GM21528 (cell line): ENCODE data around the gene DDX60.
A peak's percentile ranks its signal among the peaks of the same experiment; 100 is the strongest.

ENCODE experiments used
- ATAC-seq: cut with Tn5 transposase; IDR thresholded peaks from one replicate; pipeline ENCODE4 v1.9.1; 2021; ENCODE audit warnings: mild to moderate bottlenecking, moderate library complexity; ENCODE audit not compliant: unreplicated experiment, low FRiP score

DDX60 gene

DNA sequence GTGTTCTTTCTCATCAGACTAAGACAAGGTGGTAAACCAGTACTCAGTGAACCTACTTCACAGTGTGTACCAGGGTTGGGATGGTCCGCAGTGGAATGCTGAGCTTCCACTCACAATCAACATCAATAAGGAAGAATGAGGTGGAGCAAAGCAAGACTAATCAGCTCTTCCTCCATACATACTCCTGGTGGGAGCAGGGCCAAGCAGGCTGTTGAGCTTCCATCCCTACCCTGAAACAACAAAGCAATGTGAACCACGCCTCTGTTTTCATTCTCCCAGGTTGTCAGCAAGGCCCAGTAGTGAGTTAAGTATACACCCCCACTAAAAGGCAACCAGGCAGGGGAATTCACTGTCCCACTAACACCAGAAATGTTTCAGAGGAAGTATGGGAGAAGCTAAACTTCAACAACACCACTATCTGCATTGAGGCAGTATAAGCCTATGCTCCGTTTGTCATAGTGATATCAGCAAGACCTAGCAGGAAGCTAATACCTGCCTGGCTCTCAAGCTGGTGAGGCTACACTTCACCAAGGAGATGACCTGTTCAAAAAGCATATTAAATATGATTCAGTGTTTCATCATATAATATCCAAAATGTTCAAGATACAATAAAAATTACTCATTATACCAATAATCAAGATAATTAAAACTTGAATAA is 109.5 kb downstream of the DDX60 start:
- no peak for ATAC-seq

DNA sequence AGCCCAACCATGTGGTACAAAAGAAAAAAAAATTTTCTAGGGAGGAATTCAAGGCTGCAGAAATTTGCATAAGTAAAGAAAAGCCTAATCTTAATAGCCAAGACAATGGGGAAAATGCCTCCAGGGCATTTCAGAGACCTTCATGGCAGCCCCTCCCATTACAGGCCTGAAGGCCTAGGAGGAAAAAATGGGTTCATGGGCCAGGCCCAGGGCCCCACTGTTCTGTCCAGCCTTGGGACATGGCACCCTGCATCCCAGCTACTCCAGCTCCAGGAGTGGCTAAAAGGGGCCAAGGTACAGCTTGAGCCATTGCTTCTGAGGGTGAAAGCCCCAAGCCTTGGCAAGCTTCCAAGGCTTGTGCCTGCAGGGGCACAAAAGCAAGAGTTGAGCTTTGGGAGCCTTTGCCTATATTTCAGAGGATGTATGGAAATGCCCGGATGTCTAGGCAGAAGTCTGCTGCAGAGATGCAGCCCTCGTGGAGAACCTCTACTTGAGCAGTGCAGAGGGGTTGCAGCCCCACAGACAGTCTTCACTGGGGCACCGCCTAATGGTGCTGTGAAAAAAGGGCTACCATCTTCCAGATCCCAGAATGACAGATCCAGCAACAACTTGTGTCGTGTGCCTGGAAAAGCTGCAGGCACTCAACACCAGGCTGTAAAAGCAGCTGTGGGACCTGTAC is 115.2 kb downstream of the DDX60 start:
- ATAC-seq: no peak

DNA sequence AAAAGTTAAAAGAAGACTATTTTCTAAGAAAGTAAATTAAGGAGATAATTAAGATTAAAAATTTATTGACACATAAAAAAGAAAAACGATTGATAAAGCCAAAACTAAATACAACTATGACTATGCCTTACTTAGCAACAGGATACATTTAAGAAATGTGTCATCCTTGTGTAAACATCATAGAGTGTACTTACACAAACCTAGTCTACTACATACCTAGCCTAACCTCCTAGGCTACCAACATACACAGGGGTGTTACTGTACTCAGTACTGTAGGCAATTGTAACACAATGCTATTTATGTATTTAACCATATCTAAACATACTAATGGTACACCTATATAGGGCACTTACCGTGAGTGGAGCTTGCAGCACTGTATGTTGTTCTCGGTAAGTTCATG is 117.9 kb downstream of the DDX60 start:
- no peak for ATAC-seq

DNA sequence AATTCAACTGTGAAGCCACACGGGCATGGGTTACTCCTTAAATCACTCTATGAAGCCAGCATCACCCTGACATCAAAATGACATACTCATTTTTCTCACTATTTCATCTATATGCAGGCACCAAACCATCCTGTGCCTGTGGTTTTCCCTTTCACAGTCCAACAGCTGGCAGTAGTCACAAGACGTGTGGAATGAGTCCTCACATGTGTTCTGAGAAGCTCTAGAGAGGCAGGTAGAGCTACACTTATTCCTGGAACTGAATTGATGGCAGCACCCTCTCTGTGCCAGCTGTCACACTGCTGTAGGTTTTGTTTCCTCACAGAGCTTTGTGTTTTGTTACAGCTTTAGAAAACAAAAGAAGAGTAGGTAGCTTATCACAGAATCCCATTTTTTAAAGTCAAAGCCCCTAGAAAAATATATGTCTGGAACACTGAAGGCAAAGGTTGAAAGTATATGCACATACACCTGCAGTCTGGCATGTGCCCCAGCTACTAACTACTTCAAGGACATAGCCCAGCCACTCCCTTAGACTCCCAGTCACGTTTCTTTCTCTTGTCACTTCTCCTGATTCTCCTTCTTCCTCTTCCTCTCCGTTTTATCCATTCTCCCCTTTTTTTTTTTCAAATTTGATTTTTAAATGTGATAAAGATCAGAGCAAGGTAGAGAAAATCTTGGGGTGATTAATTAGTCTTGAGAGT is 119.1 kb downstream of the DDX60 start:
- no peak for ATAC-seq

DNA sequence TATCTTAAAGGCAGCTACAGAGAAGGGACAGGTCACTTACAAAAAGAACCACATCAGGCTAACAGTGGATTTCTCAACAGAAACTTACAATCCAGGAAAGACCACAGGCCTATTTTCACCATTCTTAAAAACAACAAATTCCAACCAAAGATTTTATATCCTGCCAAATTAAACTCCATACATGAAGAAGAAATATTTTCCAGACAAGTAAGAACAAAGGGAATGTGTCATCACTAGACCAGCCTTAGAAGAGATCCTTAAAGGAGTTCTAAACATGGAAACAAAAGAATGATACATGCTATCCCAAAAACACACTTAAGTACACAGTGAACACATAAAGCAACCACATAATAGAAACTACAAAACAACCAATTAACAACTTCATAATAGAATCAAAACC is 120.6 kb downstream of the DDX60 start:
- ATAC-seq: no peak

DNA sequence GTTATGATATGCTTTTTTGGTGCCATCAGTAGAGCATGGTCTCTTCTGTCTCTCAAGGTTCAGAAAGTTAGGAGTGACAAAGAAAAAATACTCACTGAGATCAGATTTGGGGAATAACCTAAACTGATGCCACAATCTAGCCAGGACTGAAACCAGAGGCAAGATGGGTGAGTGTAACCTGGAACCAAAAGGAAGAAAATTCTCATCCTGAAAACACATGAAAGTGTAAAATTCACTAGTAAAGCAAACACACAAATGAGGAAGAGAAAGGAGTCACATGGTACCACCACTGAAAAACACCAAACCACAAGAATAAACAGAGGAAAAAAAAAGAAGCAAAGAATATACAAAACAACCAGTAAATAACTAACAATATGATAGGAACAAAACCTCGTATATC is 129.8 kb downstream of the DDX60 start:
- ATAC-seq: peak; percentile 68

DNA sequence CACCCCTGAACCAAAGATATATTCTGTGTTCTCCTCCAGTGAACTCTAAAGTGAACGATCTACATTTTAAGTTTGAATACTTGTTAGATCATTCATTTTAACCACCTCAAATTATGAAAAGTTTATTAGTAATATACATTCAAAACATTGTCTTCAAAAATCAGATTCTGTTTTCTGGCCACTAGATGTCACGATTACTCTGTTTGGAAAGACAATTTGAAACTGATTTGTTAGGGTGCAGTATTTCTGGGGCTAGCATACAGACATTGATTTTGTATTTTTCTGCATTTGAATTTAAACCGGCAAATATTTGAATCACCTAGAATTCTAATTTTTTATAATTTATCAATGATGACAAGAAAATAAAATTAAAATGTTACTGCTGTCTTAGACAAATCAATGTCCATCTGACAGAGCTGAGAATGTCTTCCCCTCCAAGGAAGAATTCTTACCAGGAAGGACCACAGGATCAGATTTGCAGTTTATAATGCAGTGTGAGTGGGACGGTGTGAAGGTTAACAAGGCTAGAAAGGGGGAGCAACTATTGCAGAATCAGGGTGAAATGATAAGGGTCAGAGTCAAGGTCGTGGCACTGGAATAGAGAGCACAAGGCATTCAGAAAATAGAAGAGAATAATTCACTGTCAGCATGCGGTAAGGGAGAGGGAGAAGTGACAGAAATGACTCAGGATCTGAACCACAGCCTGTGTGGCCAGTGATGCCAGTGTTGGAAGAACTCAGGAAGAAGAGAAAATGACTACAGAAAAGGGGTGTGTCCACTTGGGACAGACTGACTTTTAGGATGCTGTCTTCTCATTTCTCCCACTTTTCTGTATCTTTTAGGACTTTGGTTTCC is 134.6 kb downstream of the DDX60 start:
- ATAC-seq: no peak

DNA sequence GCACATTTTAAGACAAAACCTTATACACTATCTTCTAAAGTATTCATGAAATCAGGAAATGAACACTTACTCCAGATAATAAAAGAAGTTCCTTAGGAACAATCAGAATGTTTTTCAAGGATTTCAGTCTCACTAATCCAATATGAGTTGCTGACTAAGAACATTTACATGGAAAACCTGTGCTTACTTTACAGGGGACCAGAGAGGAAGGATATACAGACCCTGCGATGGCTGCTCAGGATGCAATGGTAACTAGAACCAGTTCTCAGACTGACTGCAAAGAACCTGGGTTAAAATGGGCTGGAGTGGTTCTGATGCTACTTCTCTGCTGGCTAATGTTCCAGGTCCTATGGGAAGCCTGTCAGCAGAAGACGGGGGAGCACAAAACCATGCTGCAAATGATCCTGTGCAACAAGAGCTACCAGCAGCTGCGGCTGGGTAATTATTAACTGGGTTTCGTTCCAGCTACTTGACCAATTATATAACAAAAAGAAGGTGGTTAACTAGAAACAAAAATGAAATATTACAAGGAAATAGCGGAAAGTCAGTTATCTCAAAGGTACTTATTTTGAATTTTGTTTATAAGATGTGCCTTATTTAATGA is 140.9 kb downstream of the DDX60 start:
- ATAC-seq: no peak

DNA sequence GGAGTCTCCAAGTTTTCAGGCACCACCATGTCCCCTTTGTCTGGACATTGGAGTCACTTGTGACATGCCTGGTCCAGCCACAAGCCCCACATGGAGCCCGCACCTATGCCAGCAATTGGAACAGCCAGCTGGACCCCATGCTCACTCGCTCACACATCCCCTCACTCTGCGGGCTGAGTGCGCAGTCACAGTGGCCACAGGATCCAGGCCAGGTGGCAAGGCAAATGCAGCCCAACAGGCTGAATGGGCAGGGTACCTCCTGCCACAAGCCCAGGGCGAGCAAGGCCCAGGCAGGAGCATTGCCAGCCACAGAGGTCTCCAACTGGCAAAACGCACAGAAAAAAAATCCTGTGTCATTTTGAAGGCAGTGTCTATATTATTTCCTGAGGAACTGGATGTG is 144.2 kb downstream of the DDX60 start:
- ATAC-seq: no peak

DNA sequence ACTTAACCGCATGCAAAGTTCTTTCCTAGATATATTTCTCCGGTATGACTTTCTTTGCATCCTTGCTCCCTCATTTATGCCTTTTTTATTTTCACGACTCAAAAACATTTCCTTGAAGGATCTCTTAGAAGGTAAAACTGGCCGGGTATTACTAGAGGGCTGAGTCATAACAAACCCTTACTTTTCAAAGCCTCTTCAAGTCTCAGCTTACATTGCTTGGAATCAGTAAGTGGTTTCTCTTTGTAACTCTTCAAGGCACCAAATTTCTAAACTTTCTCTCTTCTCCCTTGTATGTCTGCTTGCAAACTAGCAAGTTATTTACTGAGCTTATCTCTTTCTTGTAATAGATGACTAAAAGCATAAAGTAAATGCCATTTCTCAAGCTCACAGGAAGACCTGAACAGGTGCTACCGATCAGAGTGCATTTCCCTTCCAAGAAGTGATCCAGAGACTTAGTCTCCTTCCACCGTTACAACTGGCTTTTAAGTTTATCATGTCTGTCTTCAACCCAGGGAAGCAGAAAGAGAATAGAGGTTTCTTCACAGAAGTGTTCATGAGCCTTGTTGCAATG is 150.8 kb downstream of the DDX60 start:
- ATAC-seq: no peak
